Measurements from ENCODE around the gene ARHGAP24.
"Not testable (repeated sequence)": the region's sequence is repeated elsewhere in the genome, so short reads cannot be mapped to it uniquely, and the experiment has no call there.

ARHGAP24 gene

DNA sequence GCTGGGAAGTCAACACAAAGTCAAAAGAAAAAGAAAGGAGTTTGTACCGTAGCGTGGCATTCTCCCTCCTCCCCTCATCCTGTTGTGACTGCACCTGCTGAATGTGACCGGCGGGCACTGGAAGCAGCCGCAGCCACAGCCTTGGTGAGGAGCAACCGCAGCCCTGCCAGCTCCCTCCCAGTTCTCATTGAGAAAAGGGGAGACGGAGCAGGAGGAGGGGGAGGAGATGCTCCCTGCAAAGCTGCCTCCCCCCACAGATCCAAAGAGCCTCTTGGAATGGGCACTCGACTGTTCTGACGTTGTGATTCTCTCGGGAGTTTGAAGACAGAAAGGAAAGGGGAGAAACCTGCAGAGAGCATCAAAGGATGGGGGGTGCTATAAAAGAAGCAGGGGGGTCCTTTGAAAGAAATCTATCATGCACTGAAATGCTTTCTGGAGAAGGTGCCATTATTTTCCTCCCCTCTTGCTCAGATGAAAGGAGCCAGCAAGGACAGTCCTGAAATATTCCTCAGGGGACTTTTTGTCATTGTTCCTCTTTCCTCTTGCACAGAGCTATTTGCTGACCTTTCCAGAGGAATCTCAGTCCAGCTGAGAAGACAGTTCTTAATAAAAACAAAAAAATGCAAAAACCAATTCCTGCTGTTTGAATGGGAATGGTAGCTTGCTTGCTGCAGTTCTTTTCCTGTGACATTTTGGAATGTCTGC is 455.2 kb downstream of the ARHGAP24 start:
- DNase-seq = no peak

DNA sequence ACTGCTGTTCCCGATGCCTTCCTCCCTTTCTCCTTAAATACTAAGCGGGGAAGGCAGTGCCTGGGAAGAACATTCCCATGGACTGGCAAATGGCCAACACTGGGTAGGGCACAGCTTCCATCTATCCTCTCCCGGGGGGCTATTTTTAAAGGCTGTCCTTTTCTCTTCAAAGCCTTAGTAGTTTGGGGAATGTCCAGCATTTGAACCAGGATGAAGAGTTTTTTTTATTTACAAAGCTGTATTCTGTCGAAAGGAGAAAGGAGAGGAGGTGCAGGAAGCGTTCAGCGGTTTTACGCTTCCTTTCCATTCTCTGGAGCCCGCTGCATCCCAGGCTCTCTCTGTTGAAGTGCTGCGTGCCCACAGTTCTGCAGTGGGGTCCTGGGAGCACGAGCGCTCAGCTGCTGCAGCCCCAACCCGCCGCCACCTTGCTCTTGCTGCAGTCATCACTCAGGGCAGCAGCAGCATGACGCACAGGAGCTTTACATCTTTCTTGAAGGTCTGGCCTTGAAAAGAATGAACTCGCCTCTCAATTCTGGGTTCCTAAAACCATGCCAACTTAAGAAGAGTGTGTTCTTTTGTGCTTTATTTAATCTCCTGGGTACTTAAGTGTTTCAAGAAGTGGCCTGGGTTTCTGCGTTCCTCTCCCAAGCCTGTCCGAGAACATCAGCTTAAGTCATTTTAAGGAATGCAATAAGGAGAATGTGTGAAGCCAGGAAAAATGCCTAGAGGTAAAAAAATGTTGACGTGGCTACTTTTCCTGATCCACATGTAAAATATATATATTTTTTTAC is 457.7 kb downstream of the ARHGAP24 start:
- no peak for DNase-seq

DNA sequence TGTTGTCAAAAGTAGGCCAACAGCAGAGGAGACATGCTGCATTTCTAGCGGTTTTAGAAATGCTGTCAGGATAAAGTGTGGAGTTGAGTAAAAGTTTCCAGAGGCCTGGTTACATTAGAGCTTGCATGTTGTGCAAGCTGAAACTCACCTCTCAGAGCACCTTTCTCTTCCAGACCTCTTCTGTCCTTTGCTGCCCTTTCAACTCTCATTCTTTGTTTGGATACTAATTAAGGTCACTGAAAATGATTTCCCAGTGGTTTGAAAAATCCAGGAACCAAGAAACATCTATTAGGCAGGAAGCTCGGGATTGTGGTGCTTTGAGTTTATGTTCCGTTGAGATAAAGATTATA is 458.3 kb downstream of the ARHGAP24 start:
- no peak for DNase-seq

DNA sequence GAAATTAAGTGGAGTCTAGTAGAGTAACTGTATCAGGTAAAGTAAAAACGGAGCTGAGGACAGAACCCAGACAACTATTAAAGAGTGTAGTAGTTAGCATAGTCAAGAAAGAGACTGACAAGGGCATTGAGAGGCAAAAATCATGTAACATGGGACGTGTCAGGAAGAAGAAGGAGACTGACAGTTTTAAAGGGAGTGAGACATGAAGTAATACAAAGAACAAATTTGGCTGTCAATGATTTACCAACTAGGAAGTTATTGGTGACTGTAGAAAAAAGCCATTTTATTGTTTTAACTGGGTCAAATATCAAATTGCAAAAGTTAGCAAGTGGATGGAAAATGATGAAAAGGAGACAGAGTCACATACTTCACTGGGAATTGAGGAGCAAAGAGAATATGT is 462.6 kb downstream of the ARHGAP24 start:
- no peak for DNase-seq

DNA sequence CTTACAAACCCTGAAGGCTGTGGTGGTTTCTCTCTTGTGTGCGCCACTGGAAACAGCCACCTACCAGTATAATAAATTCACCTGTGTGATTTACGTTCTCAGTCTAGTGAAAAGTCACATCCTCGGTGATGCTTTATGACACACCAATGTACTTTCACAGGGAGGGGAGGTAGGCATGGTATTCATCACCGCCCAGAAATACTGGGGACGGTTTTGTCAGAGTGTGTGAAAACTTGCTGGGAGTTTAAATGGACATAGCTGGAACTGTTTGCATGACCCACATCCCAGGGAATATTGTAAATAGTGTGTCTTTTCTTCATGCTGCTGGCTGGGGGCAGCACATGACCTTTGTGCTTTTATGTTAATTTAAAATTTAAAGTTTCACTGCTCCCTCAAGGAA is 463.1 kb downstream of the ARHGAP24 start:
- no peak for DNase-seq

DNA sequence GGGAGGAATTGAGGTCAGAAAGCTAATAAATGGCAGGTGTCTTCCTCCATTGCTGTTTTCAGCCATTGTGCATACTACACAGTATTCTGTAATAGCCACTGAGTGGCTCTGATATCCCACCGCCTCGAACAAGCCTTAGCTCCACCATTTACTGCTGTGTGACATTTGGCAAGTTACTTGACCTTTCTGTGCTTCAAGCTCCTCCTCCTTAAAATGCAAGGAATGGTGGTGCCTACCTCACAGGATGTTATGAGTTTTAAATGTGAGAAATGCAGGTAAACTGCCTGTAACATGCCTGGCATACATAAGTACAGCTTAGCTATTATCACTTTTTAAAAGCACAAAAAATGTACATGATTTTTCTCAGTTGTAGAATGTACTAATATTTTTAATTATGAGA is 464.0 kb downstream of the ARHGAP24 start:
- no peak for DNase-seq

DNA sequence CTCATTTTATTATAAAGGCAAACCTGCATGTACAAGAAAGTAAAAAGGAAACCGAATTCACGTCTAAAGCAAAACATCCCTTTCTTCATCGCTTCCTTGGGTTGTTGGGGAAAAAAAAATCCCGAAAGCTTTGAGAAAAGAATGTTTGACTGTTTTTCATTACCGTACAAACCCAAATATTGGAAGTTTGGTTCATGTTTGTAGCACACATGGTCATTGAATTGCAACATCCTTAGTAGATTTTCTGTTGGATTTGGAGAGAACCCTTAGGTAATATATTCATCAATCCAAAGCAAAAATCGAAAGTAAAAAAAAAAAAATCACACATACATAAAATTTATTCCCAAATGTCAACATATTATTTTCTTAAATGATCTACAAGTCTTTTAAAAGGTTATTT is 464.6 kb downstream of the ARHGAP24 start:
- DNase-seq = no peak

DNA sequence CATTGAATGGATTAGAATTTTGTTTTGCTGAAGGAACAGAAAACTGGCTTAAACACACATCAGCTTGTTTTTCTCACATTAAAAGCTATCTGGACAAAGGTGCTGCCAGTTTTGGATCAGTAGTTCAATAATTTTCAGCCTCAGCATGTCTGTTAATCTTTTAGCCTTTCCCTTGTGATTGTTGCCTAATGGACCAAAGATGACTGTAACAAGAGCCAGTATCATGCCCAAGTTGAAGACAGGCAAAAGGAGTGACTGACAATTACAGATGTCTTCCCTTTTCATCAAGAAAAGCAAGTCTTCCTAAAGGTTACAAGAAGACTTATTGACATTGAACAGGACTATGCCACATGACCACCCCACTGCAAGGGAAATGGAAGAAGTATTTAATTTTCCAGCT is 465.2 kb downstream of the ARHGAP24 start:
- no peak for DNase-seq

DNA sequence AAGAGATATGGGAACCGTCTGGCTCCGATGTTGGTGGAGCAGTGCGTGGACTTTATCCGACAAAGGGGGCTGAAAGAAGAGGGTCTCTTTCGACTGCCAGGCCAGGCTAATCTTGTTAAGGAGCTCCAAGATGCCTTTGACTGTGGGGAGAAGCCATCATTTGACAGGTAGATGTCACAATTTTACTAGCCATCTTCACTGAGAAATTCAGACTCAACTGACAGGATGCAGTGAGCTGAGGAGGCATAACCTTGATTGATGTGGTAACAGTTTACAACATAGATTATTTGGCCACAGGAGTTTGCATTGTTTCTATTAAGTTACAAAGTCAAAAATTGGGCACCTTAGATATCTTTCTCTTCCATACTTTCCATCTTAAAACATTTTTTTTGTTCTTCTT is 467.2 kb downstream of the ARHGAP24 start:
- DNase-seq = no peak

DNA sequence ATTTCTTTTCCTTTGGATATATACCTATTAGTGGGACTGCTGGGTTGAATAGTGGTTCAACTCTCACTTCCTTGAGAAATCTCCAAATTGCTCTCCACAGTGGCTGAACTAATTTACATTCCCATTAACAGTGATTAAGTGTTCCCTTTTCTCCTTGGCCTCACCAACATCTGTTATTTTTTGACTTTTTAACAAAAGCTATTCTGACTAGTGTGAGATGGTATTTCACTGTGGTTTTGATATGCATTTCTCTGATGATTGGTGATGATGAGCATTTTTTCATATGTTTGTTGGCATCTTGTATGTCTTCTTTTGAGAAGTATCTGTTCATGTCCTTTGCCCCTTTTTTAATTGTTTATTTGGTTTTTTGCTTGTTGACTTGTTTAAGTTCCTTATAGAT is 471.9 kb downstream of the ARHGAP24 start:
- DNase-seq = no peak

DNA sequence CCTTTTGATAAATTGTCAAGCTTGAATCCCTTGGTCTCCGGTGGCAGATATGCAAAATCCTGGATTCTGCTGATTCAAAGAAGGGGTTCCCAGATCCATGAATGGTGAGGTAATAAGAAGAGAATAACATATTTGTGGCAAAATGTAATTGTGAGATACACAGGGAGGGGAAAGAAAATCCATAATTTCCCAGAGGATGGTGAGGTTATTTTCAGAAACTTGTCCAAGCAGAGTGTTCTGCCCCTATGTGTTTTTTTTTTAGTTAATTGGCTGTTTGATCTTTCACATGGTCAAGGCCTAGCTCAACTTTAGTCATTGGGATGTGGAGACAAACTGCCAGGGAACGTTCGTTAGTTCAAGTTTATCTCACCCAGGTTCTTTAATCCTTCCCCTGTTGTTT is 476.1 kb downstream of the ARHGAP24 start:
- DNase-seq = no peak

DNA sequence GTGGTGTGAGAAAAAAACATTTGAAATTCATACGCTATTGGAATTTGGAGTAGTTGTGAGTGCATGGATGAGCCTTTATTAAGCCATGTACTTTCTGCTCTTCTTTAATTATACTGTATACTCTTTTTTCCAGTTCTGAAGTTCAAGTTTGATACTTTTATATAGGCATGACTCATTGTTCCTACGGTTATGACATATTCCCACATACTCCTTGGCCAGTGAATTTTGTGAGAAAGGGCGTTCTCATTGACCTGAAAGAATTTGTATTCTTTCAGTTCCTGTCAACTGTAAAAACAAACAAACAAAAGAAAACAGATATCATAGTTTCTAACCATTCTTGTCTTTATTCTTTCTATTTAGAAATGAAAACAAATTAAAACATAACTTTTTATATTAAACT is 477.6 kb downstream of the ARHGAP24 start:
- DNase-seq = no peak

DNA sequence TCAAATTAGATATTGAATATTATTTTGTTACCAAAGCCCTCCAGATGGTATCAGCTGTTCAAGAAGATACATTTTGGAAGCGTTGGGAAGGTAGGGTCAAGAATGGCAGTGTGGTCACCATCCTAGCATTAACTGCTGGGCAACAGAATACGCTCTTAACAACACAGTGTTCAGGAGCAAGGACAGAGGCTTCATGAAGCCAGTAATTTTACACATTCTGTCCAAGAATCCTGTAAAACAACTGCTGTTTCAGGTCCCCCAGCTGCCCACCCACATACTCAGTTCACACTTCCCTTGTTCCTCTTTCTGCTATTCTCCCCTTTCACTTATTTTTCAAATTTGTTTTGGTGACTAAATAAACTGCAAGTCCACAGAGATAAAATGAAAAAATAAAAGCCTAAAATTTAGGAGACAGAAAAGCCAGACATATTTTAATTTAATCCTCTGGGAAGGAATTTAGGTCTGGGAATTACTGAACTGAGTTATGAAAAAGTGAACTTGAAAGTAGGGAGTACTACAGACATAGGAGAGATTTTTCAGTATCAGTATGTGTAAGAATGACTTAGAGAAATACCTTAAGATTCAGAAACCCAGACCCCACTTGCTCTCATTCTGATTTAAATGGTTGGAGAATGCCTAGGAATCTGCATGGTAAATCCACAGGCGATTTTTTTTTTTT is 478.2 kb downstream of the ARHGAP24 start:
- DNase-seq = no peak

DNA sequence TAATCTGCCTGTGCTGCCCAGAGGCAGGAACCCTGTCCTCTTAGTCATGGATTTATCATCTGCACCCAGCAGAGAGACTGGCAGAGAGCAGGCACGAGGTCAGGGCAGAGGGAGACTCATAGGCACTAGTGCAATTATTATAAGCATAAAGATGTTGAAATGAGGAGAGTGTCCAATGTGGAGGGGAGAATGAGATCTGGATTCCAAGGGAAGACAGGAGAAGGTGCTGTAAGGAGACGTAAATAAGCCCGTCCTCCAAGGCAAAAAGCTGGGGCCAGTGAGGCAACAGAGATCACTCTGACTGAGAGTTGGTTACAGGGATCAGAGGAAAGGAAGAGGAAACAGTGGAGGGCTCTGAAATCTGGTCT is 478.7 kb downstream of the ARHGAP24 start:
- DNase-seq = no peak

DNA sequence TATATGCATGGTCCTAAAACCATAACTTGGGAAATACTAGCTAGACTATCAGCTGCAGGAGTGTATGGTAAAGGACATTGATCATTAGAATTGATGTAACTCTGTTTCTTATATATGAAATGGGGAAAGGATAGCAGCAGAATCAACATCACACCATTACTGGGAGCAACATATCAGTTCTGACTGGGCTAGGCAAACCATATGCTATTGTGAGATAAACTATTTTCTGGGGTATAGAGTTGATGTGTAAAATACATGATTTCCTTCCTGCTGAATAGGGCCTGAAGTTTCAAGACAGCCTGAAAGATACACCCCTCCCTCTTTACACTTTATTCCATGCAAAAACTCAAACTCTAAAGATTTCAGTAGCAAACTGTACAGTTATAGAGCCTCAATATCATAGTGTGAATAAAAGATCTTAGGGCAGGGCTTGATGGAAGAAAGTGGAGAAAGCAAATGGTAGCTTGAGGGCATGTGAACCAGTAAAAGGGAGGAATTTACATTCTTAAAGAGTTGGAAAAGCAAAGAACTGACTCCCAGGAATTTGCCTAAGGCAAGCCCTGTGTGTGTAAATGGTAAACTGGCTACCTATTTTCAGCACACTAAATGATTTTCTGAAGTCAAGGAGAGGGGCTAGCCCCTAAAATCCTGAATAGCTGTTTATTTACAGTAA is 480.8 kb downstream of the ARHGAP24 start:
- DNase-seq = no peak

DNA sequence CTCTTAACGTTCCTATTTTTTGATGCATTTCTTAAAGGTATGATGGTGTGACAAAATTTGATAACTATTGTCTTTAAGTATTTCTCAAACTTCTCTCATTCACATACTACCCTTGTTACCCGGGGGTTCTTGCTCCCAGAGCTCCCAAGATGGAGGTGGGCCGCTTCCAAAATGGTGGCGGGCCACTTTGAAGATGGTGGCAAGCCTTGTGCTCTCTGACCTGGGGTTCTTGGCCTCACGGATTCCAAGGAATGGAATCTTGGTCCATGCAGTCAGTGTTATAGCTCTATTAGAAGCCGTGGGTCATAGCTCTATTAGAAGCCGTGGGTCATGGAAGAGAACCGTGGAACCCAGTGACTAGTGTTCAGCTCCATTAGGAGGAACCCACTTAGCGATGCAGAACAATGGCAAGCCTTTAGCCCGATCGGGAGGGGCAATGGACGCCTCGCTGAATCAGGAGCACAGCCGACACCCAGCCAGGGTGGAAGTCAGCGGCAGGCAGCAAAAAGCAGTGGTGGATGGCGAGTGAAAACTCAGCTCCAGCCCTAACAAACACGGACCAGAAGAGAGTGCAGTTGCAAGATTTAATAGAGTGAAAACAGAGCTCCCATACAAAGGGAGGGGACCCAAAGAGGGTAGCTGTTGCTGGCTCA is 481.5 kb downstream of the ARHGAP24 start:
- no peak for DNase-seq

DNA sequence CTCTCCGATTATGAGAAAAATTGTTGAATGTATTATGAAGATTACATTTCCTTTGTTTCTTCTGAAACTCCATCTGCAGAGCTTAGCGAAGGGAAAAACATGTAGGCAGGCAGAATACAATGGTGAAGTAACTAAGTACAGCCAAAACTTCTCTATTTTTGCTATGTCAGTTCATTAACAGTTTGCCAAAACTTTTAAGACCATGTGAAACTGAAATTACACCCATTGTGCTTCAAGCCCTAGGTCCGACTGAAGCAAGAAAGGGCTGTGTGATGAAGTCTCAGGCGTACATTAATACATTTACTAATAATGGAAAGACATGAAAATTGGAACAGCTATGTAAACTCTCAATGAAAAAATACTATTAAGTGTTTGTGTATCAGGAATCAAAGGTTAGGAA is 486.9 kb downstream of the ARHGAP24 start:
- no peak for DNase-seq

DNA sequence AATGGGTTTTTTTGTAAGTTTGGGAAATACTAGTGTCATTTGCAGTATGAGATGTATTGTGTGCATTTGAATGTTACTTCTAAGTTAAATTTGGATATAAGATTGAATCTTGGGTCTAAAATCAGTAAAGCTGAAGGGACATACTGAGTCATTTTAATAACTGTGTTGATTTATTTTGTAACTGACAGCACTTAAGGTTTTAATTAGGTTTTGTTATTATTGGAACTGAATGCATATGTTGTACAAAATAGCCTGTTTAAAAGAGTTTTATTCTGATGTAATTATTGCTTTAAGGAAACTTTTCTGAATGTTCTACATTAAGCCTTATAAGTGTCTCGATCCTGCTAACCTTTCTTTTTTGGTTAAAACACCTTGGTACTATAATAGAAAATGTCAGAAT is 488.3 kb downstream of the ARHGAP24 start:
- DNase-seq = no peak

DNA sequence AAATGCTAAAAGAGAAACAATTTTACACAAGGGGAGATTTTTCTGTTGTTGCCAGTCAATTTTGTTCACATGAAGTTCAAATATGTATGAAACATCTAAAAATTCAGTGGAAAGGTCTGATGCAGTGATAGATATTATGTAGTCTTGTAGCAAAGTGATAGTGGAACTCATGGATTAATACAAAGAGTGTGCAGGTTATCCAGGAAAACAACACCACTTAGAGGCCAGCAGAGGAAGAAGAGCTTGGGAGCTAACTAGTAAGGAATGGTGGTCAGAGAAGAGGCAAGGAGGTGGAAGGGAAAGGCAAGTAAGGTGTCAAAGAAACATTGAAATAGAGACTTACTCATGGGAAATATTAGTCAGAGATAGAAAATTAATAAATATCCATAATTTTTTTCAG is 489.3 kb downstream of the ARHGAP24 start:
- DNase-seq = no peak

DNA sequence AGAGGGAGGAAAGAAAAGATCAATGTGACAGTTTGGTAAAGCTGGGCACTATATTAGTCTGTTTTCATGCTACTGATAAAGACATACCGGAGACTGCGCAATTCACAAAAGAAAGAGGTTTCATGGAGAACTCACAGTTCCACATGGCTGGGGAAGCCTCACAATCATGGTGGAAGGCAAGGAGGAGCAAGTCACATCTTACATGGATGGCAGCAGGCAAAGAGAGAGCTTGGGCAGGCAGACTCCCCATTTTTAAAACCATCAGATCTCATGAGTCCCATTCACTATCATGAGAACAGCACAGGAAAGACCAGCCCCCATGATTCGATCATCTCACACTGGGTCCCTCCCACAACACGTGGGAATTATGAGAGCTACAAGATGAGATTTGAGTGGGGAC is 490.1 kb downstream of the ARHGAP24 start:
- DNase-seq = not testable (repeated sequence)

DNA sequence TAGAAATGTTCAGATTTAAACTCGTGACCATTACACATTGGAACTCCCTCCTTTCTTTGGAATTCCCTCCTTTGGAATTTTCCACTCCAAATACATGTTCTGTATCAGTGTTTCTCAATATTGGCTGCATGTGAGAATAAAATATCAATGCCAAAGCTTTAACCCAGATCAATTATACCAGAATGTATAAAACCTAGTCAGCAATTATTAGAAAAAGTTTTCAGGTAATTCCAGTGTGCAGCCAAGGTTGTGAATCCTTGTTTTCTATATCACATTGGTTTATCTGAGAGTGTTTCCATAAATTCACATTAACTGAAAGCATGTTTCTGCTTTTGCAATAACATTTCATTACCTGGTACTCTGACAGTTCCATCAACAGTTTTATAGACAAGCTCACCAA is 490.6 kb downstream of the ARHGAP24 start:
- DNase-seq = no peak

DNA sequence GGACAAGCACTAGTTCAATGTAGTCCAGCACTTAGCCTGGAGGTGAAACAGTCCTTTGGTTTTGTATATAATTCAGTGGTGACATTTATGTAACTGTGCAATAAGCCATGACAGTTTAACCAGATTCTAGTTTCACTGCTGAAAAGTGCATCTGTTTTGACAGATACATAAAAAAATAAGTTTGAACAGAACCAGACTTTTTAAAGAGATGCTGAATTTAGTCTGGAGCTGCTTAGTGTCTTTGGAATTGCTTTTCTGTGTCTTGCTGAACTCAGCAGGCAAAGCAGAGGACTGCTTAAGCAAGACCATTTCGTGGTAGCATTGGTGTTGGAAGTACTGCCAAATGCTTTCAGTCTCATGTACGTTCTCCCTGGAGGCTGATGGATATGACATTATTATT is 491.4 kb downstream of the ARHGAP24 start:
- DNase-seq = no peak

DNA sequence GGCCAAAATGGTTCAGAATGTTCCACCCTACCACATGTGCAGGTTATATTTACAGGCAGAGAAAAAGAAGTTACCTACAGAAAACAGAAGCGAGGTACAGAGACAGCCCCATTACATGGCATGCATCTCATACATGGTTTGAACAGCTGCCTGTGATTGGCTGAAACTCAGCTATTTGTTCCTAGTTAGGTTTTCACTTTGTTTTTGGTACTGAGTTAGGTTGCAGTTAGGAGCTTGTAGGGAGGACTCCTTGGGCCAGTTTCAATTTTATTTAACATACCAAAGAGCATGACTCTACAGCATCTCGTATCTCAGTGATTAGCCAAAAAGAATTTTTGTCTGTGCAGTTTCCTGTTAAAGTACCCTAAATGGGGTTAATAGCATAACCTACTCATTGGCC is 492.9 kb downstream of the ARHGAP24 start:
- DNase-seq = no peak
